GM20431 (cell line): ENCODE measurements around the gene PCDHGA9.

Source experiments
- in situ Hi-C: fragments of 300-500 bp; cut with MseI, MboI; formaldehyde crosslinking; loops from one replicate; pipeline ENCODE4 v1.15.0; 2020; ENCODE audit warnings: low sequenced_read_pairs; ENCODE audit not compliant: unreplicated experiment

Gene PCDHGA9

DNA sequence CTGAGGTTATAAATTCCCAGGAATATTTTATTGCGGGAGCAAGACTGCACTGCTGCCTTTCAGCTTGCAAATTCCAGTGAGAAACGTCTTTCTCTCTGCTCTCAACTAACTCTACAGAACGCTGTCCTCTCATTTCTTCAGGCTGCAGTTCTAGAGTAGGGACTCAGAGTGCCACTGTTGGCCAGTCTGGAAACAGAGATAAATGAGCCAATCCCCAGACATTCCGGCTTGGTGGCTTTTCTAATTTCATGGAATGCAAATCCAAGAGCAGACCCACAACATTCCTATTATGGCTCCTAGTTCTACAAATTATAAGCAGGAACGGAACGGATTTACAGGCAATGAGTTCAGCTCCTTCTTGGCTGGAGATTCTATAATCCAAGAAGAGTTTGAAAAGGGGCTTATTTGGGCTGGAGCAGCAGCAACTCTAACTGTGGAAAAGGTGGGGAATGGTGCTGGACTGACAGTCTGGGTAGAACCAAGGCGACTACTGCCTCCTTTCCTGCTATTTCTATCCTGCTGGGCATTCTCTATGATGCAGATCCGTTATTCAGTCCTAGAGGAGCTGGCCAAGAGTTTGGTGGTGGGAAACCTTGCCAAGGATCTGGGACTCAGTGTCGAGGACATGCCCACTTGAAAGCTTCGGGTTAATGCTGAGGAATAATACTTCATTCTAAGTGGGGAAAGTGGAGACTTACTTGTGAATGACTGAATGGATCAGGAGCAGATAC is 37.0 kb downstream of the PCDHGA9 start:
- in situ Hi-C loops, result no loop called here

DNA sequence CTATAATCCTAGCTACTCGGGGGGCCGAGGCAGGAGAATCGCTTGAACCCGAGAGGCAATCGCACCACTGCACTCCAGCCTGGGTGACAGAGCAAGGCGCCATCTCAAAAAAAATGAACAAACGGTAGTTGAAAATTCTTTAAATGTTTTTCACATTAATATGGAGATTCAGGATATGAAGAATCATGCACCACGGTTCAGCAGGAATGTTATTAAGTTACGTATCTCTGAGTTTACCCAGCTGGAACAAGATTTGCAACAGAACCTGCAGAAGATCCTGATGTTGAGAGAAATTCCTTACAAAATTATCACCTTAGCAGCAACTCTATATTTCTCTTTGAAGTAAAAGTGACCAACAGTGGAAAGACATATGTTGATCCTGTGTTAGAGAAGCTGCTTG is 37.8 kb downstream of the PCDHGA9 start:
- in situ Hi-C loops, result no loop called here

DNA sequence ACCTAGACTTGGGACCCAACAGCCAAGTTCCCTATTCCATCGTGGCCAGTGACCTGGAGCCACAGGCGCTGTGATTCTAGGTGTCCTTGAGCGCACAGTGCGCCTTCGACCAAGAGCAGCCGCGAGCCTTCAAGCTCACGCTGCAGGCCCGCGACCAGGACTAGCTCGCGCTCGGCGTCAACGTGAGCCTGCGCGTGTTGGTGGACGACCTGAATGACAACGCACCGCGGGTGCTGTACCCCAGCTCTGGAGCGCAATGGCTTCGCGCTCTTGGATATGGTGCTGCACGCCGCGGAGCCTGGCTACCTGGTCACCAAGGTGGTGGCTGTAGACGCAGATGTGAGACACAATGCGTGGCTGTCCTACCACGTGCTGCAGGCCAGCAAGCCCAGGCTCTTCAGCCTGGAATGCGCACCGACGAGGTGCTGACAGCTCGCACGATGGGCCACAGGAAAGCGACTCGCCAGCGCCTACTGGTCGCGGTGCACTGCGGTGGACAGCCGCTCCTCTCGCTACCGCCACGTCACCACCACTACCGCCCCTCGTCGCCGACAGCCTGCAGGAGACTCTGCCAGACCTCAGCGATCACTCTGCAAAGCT is 39.1 kb downstream of the PCDHGA9 start:
- in situ Hi-C loops, result no loop called here
